Measurements from ENCODE around the gene SLC27A2. TPM values are rescaled to one million over a fixed set of nuclear protein-coding genes. Genes with fewer than 3 reads are reported as not detected.

SLC27A2 gene
- total and polyA plus RNA-seq, 2 donors (not counting 1 experiment from before 2014, with no cell fraction given), result 0.39 to 0.49 TPM

DNA sequence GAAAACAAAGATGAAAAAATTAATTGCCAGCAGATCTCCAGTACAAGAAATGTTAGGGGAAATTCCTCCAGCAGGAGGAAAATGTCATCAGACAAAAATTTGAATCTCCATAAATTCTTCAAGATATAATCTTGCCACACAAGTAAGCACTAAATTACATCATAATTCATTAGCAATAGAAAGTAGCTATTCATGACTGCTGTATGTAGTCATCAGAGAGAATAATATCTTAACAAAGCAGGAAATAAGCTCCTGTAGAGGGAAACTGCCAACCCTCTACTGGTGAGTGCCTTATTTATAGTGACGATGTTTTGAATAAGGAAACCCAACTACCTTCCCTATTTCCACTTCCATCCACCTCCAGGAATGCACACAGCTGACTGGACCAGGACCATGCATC lies 15.8 kb upstream of the SLC27A2 start:
- H3K27ac ChIP-seq (ENCODE audit: low read length in 2 of 2), result no peak overlapping the region
- no peak overlapping the region for H3K4me2 ChIP-seq (replicated peaks; ENCODE audit: low read depth, low read length, poor library complexity, severe bottlenecking)
- CTCF ChIA-PET, result no interaction called here
- no CpG with 5 or more reads among the region's 1 CpG for WGBS (ENCODE audit: insufficient coverage)
- Mint-ChIP-seq H3K4me1 (peaks cover 3% of the 10 kb centered on the region), H3K27ac (no peak overlapping the region), H3K27me3 (peaks cover 22% of the 10 kb centered on the region), H3K4me3 (no peak overlapping the region), H3K9me3 (ENCODE audit: insufficient read depth) (no peaks in the 10 kb centered on the region)
- H3K79me2 ChIP-seq (ENCODE audit: control insufficient read depth, insufficient read depth, low read length), result no peaks in the 10 kb centered on the region
- H3K27me3 ChIP-seq (replicated peaks in 1 of 4; ENCODE audit: control extremely low read depth in 1 of 4, control insufficient read depth in 3 of 4, insufficient read depth in 4 of 4, low read length in 3 of 4), result peaks cover 0 to 5% (median 0%) of the 10 kb centered on the region in 4 experiments
- no peak overlapping the region for H3K9ac ChIP-seq (ENCODE audit: low read length)
- H3K9me3 ChIP-seq (ENCODE audit: control extremely low read depth in 1 of 3, control insufficient read depth in 2 of 3, insufficient read depth in 1 of 3, low read length in 2 of 3), result no peaks in the 10 kb centered on the region
- no peaks in the 10 kb centered on the region for H4K20me1 ChIP-seq (ENCODE audit: control insufficient read depth, insufficient read depth, low read length, poor library complexity, severe bottlenecking)
- no peak overlapping the region for H2AFZ ChIP-seq (ENCODE audit: insufficient read depth, low read depth, low read length, poor library complexity, severe bottlenecking)
- POLR2A ChIA-PET, result no interaction called here
- no peak overlapping the region for H3K4me3 ChIP-seq (ENCODE audit: control extremely low read depth in 1 of 5, extremely low read depth in 1 of 5, insufficient read depth in 1 of 5, low read depth in 2 of 5, low read length in 4 of 5)
- intact Hi-C loops (cut with micrococcal nuclease), result no loop called here
- DNase-seq (no peak), ATAC-seq (ENCODE audit: low read depth) (no peak)
- H3K4me1 ChIP-seq (ENCODE audit: control insufficient read depth in 2 of 2, insufficient read depth in 2 of 2, low read length in 2 of 2), result peaks cover 0 to 7% of the 10 kb centered on the region in 2 donors
- TF ChIP-seq, protein P1, sequence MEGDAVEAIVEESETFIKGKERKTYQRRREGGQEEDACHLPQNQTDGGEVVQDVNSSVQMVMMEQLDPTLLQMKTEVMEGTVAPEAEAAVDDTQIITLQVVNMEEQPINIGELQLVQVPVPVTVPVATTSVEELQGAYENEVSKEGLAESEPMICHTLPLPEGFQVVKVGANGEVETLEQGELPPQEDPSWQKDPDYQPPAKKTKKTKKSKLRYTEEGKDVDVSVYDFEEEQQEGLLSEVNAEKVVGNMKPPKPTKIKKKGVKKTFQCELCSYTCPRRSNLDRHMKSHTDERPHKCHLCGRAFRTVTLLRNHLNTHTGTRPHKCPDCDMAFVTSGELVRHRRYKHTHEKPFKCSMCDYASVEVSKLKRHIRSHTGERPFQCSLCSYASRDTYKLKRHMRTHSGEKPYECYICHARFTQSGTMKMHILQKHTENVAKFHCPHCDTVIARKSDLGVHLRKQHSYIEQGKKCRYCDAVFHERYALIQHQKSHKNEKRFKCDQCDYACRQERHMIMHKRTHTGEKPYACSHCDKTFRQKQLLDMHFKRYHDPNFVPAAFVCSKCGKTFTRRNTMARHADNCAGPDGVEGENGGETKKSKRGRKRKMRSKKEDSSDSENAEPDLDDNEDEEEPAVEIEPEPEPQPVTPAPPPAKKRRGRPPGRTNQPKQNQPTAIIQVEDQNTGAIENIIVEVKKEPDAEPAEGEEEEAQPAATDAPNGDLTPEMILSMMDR (IDR thresholded peaks at IDR 0.05), result no peak
- TF ChIP-seq EZH2 (IDR thresholded peaks at IDR 0.05; ENCODE audit: borderline replicate concordance, insufficient read depth, low read depth, low read length, poor library complexity, severe bottlenecking), result no peak
- no peaks in the 10 kb centered on the region for H3K36me3 ChIP-seq (replicated peaks in 1 of 2; ENCODE audit: control extremely low read depth in 1 of 2, control insufficient read depth in 1 of 2, extremely low read depth in 1 of 2, insufficient read depth in 2 of 2, low read length in 1 of 2)

- Mint-ChIP-seq H3K27me3 (peaks cover 22% of the 10 kb centered on the region), H3K9me3 (ENCODE audit: insufficient read depth) (peaks cover 2% of the 10 kb centered on the region), H3K4me1 (peaks cover 3% of the 10 kb centered on the region), H3K4me3 (no peak overlapping the region), H3K27ac (no peak overlapping the region)
- peaks cover 0 to 2% (median 0%) of the 10 kb centered on the region in 3 donors for H3K9me3 ChIP-seq (ENCODE audit: control extremely low read depth in 1 of 3, control insufficient read depth in 2 of 3, insufficient read depth in 1 of 3, low read length in 2 of 3)
- H2AFZ ChIP-seq (ENCODE audit: insufficient read depth, low read depth, low read length, poor library complexity, severe bottlenecking), result no peak overlapping the region
- no peaks in the 10 kb centered on the region for H3K79me2 ChIP-seq (ENCODE audit: control insufficient read depth, insufficient read depth, low read length)
- ATAC-seq (ENCODE audit: low read depth) (no peak), DNase-seq (no peak)
- no peak overlapping the region for H3K4me2 ChIP-seq (replicated peaks; ENCODE audit: low read depth, low read length, poor library complexity, severe bottlenecking)
- peaks cover 0 to 7% of the 10 kb centered on the region in 2 donors for H3K4me1 ChIP-seq (ENCODE audit: control insufficient read depth in 2 of 2, insufficient read depth in 2 of 2, low read length in 2 of 2)
- H3K4me3 ChIP-seq (ENCODE audit: control extremely low read depth in 1 of 5, extremely low read depth in 1 of 5, insufficient read depth in 1 of 5, low read depth in 2 of 5, low read length in 4 of 5), result no peak overlapping the region
- H3K9ac ChIP-seq (ENCODE audit: low read length), result no peak overlapping the region
- H3K27ac ChIP-seq (ENCODE audit: low read length in 2 of 2), result no peak overlapping the region
- ChIA-PET POLR2A (no interaction called here), CTCF (no interaction called here)
- no peaks in the 10 kb centered on the region for H3K36me3 ChIP-seq (replicated peaks in 1 of 2; ENCODE audit: control extremely low read depth in 1 of 2, control insufficient read depth in 1 of 2, extremely low read depth in 1 of 2, insufficient read depth in 2 of 2, low read length in 1 of 2)
- no peaks in the 10 kb centered on the region for H4K20me1 ChIP-seq (ENCODE audit: control insufficient read depth, insufficient read depth, low read length, poor library complexity, severe bottlenecking)
- TF ChIP-seq, protein P1 (IDR thresholded peaks at IDR 0.05), result no peak
- no peak for TF ChIP-seq EZH2 (IDR thresholded peaks at IDR 0.05; ENCODE audit: borderline replicate concordance, insufficient read depth, low read depth, low read length, poor library complexity, severe bottlenecking)
- peaks cover 0 to 5% (median 0%) of the 10 kb centered on the region in 4 experiments for H3K27me3 ChIP-seq (replicated peaks in 1 of 4; ENCODE audit: control extremely low read depth in 1 of 4, control insufficient read depth in 3 of 4, insufficient read depth in 4 of 4, low read length in 3 of 4)
- intact Hi-C loops (cut with micrococcal nuclease), result no loop called here
Measured at GRCh38 chr15:50167110-50167509, 14.9 kb upstream of the SLC27A2 start.

All from B cell (primary cell).